Chondrocyte (in vitro differentiated cells): ENCODE results near the gene ASPG. TPM values are rescaled to one million over a fixed set of nuclear protein-coding genes. Genes with fewer than 3 reads are reported as not detected.

ENCODE experiments used
- DNase-seq: peaks from one replicate; pipeline ENCODE4 v3.0.0; 2021; ENCODE audit warnings: mixed read lengths, low spot score
- H3K27ac Mint-ChIP-seq: one replicate; pipeline ENCODE4 v1.8.0; 2021; ENCODE audit warnings: mild to moderate bottlenecking, moderate library complexity, mixed read lengths; ENCODE audit not compliant: unreplicated experiment
- H3K27me3 Mint-ChIP-seq: 2 replicates; pipeline ENCODE4 v1.8.0; 2021; ENCODE audit warnings: low read depth, mixed read lengths
- H3K36me3 Mint-ChIP-seq: 2 replicates; pipeline ENCODE4 v1.8.0; 2021; ENCODE audit warnings: low read depth, mixed read lengths
- H3K4me1 Mint-ChIP-seq: 2 replicates; pipeline ENCODE4 v1.8.0; 2021; ENCODE audit warnings: low read depth, mild to moderate bottlenecking, mixed read lengths
- H3K4me3 Mint-ChIP-seq: one replicate; pipeline ENCODE4 v1.8.0; 2021; ENCODE audit warnings: mild to moderate bottlenecking, moderate library complexity, mixed read lengths; ENCODE audit not compliant: unreplicated experiment
- H3K9me3 Mint-ChIP-seq: 2 replicates; pipeline ENCODE4 v1.8.0; 2021; ENCODE audit warnings: low read depth, mixed read lengths
- CTCF ChIP-seq: fragments of 200-600 bp; sonication (generic); IDR thresholded peaks from 2 replicates; pipeline ENCODE4 v1.5.0; 2021; ENCODE audit warnings: antibody characterized with exemption, mild to moderate bottlenecking, moderate library complexity
- total RNA-seq: library from RNA; stranded (reverse); gene quantifications from 3 replicates; pipeline ENCODE4 v1.2.1, GENCODE V29; 2021

Gene ASPG
- total RNA-seq, 1 donor from 2014 or later, result not detected

GRCh38 chr14:104104076-104104901 is 18.8 kb downstream of the ASPG start:
- DNase-seq, result peak; percentile 91
- Mint-ChIP-seq H3K36me3 (no peaks in the 10 kb centered on the region), H3K4me1 (no peaks in the 10 kb centered on the region), H3K4me3 (no peak overlapping the region), H3K27ac (no peak overlapping the region), H3K27me3 (peaks cover under 1% of the 10 kb centered on the region), H3K9me3 (no peaks in the 10 kb centered on the region)
- no peak for TF ChIP-seq CTCF

GRCh38 chr14:104105071-104105821 is 19.7 kb downstream of the ASPG start:
- Mint-ChIP-seq H3K27ac (no peak overlapping the region), H3K4me3 (no peak overlapping the region), H3K4me1 (no peaks in the 10 kb centered on the region), H3K36me3 (no peaks in the 10 kb centered on the region), H3K27me3 (peaks cover 2% of the 10 kb centered on the region), H3K9me3 (no peaks in the 10 kb centered on the region)
- peak; percentile 88 for DNase-seq
- TF ChIP-seq CTCF, result no peak

GRCh38 chr14:104105822-104106470 is 20.4 kb downstream of the ASPG start:
- Mint-ChIP-seq H3K27ac (no peak overlapping the region), H3K4me3 (no peak overlapping the region), H3K36me3 (no peaks in the 10 kb centered on the region), H3K4me1 (no peaks in the 10 kb centered on the region), H3K27me3 (peaks cover 2% of the 10 kb centered on the region), H3K9me3 (no peaks in the 10 kb centered on the region)
- TF ChIP-seq CTCF, result no peak
- no peak for DNase-seq

- Mint-ChIP-seq H3K36me3 (no peaks in the 10 kb centered on the region), H3K4me1 (no peaks in the 10 kb centered on the region), H3K27me3 (peaks cover 2% of the 10 kb centered on the region), H3K27ac (no peak overlapping the region), H3K9me3 (no peaks in the 10 kb centered on the region), H3K4me3 (no peak overlapping the region)
- peak; percentile 85 for DNase-seq
- TF ChIP-seq CTCF, result no peak
These were observed 21.0 kb downstream of the ASPG start for GRCh38 chr14:104106471-104106991.

- Mint-ChIP-seq H3K4me3 (no peak overlapping the region), H3K27me3 (peaks cover 2% of the 10 kb centered on the region), H3K27ac (no peak overlapping the region), H3K4me1 (no peaks in the 10 kb centered on the region), H3K9me3 (no peaks in the 10 kb centered on the region), H3K36me3 (no peaks in the 10 kb centered on the region)
- DNase-seq, result peak; percentile 81
- TF ChIP-seq CTCF, result no peak
These were observed 21.6 kb downstream of the ASPG start for GRCh38 chr14:104107101-104107581.
